A549 treated with Mapracorat at 1 μM for 4 hours (cell line): Measurements from ENCODE around the gene DICER1. TPM values are rescaled to one million over a fixed set of nuclear protein-coding genes. Genes with fewer than 3 reads are reported as not detected.

ENCODE experiments used
- total RNA-seq: library from RNA; stranded (reverse); fragments of 200-300 nt; extraction: Qiagen RNA extraction; gene quantifications from 5 replicates; pipeline ENCODE4 v1.2.3, GENCODE V29; 2022

Gene DICER1, protein sequence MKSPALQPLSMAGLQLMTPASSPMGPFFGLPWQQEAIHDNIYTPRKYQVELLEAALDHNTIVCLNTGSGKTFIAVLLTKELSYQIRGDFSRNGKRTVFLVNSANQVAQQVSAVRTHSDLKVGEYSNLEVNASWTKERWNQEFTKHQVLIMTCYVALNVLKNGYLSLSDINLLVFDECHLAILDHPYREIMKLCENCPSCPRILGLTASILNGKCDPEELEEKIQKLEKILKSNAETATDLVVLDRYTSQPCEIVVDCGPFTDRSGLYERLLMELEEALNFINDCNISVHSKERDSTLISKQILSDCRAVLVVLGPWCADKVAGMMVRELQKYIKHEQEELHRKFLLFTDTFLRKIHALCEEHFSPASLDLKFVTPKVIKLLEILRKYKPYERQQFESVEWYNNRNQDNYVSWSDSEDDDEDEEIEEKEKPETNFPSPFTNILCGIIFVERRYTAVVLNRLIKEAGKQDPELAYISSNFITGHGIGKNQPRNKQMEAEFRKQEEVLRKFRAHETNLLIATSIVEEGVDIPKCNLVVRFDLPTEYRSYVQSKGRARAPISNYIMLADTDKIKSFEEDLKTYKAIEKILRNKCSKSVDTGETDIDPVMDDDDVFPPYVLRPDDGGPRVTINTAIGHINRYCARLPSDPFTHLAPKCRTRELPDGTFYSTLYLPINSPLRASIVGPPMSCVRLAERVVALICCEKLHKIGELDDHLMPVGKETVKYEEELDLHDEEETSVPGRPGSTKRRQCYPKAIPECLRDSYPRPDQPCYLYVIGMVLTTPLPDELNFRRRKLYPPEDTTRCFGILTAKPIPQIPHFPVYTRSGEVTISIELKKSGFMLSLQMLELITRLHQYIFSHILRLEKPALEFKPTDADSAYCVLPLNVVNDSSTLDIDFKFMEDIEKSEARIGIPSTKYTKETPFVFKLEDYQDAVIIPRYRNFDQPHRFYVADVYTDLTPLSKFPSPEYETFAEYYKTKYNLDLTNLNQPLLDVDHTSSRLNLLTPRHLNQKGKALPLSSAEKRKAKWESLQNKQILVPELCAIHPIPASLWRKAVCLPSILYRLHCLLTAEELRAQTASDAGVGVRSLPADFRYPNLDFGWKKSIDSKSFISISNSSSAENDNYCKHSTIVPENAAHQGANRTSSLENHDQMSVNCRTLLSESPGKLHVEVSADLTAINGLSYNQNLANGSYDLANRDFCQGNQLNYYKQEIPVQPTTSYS (N-terminal part only)
- 17.4 to 26.7 TPM (median 22.7 TPM) in 5 replicates for total RNA-seq

DNA sequence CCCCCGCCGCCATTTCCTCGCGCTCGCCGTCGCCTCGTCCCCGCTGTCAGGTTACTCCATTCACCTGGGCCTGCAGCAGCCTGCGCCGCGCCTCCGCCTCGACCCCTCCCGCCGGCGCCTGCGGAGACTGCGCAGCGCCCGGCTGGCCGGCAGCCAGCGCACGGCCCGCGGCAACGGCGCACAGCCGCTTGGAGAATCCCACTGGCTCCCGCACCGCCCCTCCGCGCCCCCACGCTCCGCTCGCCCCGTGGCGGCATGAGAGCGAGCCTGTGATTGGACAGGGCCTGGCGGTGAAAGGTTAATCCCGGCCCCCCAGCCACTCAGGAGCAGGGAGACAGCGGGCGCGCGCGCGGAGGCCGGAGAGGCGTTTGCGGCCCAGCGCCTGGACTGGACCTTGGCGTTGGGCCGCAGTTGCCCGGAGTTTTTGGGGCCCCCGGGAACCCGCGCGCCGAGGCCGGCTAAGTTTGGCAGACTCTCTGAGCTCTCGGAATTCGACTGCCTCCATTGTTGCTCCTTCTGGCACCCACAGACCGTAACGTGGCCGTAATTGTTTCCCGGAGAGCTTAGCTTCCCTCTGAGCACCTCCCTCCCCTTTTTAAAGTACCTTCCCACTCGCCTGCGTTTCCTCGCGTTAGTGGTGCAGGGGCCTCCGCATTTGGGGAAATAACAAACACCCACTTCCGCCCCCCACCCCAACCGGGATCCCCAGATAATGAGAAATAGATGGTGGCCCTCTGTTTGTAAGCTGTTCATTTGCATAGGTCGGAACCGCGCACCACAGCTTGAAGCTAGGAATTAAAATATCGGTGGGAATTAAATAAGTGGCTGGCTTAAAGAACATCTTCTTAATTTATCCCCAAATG, at the start of gene DICER1:
TSS of gene DICER1 (minus strand) at position 203 of the 863 bp plus-strand sequence. CDS start 24,071 bp downstream, outside the sequence.

Other genes starting within 250 kb of the DICER1 start
- gene CLMN, start 162.4 kb upstream of the DICER1 start, total RNA-seq, result 4.2 to 6.4 TPM (median 5.2 TPM) in 5 replicates